NCI-H1417 treated with DMSO at 0.1 percent for 48 hours (cell line): Measurements from ENCODE around the gene COL4A2.
"Not testable (repeated sequence)": the region's sequence is repeated elsewhere in the genome, so short reads cannot be mapped to it uniquely, and the experiment has no call there.

Source experiments
- DNase-seq: peaks from one replicate; lab custom pipeline; 2025; lab: John Stamatoyannopoulos, UW

Gene COL4A2

GRCh38 chr13:110475550-110476219 lies 168.6 kb downstream of the COL4A2 start:
- DNase-seq = no peak

GRCh38 chr13:110476220-110476617 lies 169.1 kb downstream of the COL4A2 start:
- no peak for DNase-seq

- DNase-seq = no peak
Measured at GRCh38 chr13:110477706-110478245, 170.7 kb downstream of the COL4A2 start.

DNA sequence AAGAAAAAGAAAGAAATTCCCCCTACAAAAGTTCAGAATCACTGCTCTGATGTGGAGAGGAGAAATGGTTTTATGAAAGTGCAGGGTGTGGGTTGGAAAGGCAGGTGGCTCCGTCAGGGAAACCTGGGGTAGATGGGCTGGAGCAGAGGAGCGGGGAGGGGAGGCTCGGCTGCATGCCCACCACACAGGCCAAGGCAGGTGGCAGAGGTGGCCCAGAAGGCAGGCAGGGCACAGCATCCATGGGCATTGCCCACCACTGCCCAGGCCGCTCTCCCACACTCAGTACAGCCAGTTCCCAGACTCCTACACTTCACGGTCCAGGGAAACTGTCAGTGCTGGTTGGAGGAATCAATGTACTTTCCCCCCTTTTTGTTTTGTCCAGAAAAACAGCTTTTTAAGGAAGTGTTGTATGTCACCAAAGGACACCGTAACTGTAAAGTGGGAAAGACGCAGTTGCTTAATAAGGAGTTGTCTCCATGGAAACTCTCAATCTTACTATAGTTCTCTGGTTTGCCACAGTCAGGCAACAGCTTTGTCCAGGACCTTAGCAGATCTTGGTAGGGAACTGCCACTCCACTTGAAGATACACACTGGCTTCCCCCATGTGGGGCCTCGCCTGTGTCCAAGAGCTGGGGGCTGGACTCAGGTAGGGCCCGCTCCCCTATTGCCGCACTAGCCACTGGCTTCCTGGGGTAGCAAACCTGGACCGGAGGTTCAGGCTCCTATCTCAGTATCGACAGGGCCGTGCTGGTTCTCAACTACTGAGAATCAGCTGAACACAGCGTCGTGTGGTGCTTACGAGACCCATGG lies 171.5 kb downstream of the COL4A2 start:
- DNase-seq = no peak

GRCh38 chr13:110479215-110479545 lies 172.1 kb downstream of the COL4A2 start:
- DNase-seq = no peak

GRCh38 chr13:110479648-110480047 lies 172.6 kb downstream of the COL4A2 start:
- DNase-seq = no peak

- no peak for DNase-seq
Measured at GRCh38 chr13:110480161-110480560, 173.1 kb downstream of the COL4A2 start.

GRCh38 chr13:110483386-110483968 lies 176.4 kb downstream of the COL4A2 start:
- DNase-seq = no peak

- DNase-seq = no peak
Measured at GRCh38 chr13:110484290-110485048, 177.4 kb downstream of the COL4A2 start.

GRCh38 chr13:110485604-110486003 lies 178.5 kb downstream of the COL4A2 start:
- no peak for DNase-seq

GRCh38 chr13:110486061-110486715 lies 179.1 kb downstream of the COL4A2 start:
- DNase-seq = no peak

- not testable (repeated sequence) for DNase-seq
Measured at GRCh38 chr13:110486880-110487279, 179.8 kb downstream of the COL4A2 start.

GRCh38 chr13:110490009-110490770 lies 183.1 kb downstream of the COL4A2 start:
- DNase-seq = no peak

- DNase-seq = no peak
Measured at GRCh38 chr13:110491869-110492678, 185.0 kb downstream of the COL4A2 start.

DNA sequence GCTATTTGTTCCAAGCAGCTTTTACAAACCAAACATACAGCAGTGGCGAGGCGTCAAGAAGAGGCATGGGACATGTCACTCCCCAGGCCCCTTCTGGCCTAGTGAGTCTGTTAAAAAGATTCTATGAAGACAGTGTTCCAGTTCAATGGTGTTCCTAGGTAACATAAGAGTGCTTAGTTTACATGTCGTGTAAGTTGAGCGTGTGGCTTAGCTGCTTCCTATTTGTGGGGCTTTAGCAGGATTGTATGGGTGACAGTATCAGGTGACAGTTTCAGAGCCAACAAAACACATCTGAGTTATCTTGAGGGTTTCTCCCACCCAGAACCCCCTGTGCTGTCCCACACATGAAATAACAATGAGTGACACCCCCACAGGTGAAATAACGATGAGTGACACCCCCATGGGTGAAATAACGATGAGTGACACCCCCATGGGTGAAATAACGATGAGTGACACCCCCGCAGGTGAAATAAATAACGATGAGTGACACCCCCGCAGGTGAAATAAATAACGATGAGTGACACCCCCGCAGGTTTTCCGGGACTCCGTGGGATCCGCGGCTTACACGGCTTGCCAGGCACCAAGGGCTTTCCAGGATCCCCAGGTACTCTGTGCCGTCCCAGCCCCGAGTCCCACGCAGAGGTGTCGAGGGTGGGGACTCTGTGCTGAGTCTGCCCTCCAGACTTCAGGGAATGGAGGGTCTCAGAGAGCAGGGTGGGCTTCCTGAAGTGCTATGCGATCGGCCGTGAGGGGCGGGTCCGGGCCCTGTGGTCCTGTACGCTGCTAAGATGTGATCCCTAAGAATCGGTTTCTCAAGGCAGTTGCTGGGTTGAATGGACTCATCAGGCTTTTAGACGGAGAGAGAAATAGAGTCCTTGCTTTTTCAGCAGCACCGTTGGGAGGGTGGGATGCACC lies 185.9 kb downstream of the COL4A2 start:
- DNase-seq = no peak

- DNase-seq = no peak
Measured at GRCh38 chr13:110493613-110494012, 186.5 kb downstream of the COL4A2 start.

DNA sequence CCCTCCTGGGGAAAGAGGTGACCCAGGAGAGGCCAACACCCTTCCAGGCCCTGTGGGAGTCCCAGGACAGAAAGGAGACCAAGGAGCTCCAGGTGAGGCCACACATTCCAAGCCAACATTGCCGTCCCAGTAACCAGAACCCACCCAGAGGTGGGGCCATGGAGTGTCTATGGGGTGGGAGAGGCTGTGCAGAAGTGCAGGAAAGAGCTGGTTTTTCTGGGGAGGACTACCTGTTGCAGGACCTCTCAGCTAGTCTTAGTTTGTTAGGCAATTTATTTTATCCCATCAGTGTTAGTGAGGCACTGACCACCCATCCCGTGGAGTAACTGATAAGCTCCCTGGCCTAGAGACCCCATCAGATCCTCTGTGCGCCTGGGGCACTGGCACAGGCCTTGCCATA lies 188.3 kb downstream of the COL4A2 start:
- DNase-seq = no peak

- DNase-seq = no peak
Measured at GRCh38 chr13:110495881-110496280, 188.8 kb downstream of the COL4A2 start.

GRCh38 chr13:110496281-110496680 lies 189.2 kb downstream of the COL4A2 start:
- DNase-seq = no peak
